Heart left ventricle (tissue), 16 donors: Measurements from ENCODE around the gene LAMA5. TPM values are rescaled to one million over a fixed set of nuclear protein-coding genes. Genes with fewer than 3 reads are reported as not detected.

Source experiments
- ATAC-seq, 4 donors: fragments of 200-7000 bp; cut with Tn5 transposase; one replicate each; pipeline ENCODE4 v1.9.1; 2020 to 2022; ENCODE audit warnings: moderate library complexity in 4 of 4, mild to moderate bottlenecking in 3 of 4, moderate number of reproducible peaks in 1 of 4
- DNase-seq, 5 donors: peaks; one replicate each; pipeline ENCODE4 v3.0.0-alpha.2; 2020
- H3K27ac ChIP-seq, 12 donors: fragments of 200-600 bp; sonication (generic) in 4 of 12; one replicate each; pipeline versions ENCODE4 v1.5.0 to v1.8.0; 2016 to 2022; ENCODE audit warnings: mild to moderate bottlenecking in 2 of 12
- H3K27me3 ChIP-seq, 9 donors: fragments of 200-600 bp; sonication (generic) in 2 of 9; one replicate each; pipeline versions ENCODE4 v1.5.1 to v1.8.0; 2016 to 2022; ENCODE audit warnings: mild to moderate bottlenecking in 3 of 9
- H3K36me3 ChIP-seq, 9 donors: fragments of 200-600 bp; sonication (generic) in 2 of 9; one replicate each; pipeline versions ENCODE4 v1.5.0 to v1.8.0; 2018 to 2022; ENCODE audit warnings: mild to moderate bottlenecking in 2 of 9
- H3K4me1 ChIP-seq, 12 donors: fragments of 200-600 bp; sonication (generic) in 4 of 12; one replicate each; pipeline versions ENCODE4 v1.5.0 to v1.8.0; 2016 to 2022; ENCODE audit warnings: mild to moderate bottlenecking in 3 of 12
- H3K4me3 ChIP-seq, 12 donors: fragments of 200-600 bp; sonication (generic) in 4 of 12; one replicate each; pipeline versions ENCODE4 v1.5.0 to v1.8.0; 2017 to 2022; ENCODE audit warnings: mild to moderate bottlenecking in 9 of 12, moderate library complexity in 4 of 12
- H3K9me3 ChIP-seq, 12 donors: fragments of 200-600 bp; sonication (generic) in 4 of 12; one replicate each; pipeline versions ENCODE4 v1.5.0 to v1.8.0; 2016 to 2022; ENCODE audit warnings: mild to moderate bottlenecking in 1 of 12
- POLR2A ChIP-seq, 2 donors: fragments of 450-650 bp; IDR thresholded peaks; one replicate each; pipeline ENCODE4 v1.6.1; 2017; ENCODE audit warnings: antibody characterized with exemption in 2 of 2, mild to moderate bottlenecking in 2 of 2, moderate library complexity in 2 of 2
- WGBS, 4 donors: extraction: QIAGEN DNeasy Blood & Tissue Kit in 2 of 4; methylation state at CpG; one replicate each; pipeline versions ENCODE4 v1.1.5 to v1.1.7; 2013 to 2018; 5-methylcytosine and 5-hydroxymethylcytosine counted together
- intact Hi-C, 10 donors: fragments of 100-400 bp; cut with DNase I; formaldehyde crosslinking; loops; one replicate each; pipeline versions ENCODE4 v1.11.1 to v1.14.2; 2022
- polyA plus RNA-seq, 2 donors: library from polyadenylated mRNA; stranded (reverse); fragments of 200-250 nt; gene quantifications; one replicate each; pipeline ENCODE4 v1.2.3, GENCODE V29; 2013
- total RNA-seq, 9 donors: library from RNA; depleted of rRNA in 2 of 9; stranded (reverse); fragments of >200 nt in 2 of 9; fragmentation: NEBNext Ultra II Directional in 3 of 9; extraction: Animal tissue kit (Norgen Biotek cat#: 25700) in 3 of 9; gene quantifications; one replicate each; pipeline versions ENCODE4 v1.1.0 to v1.2.4, GENCODE V29; 2016 to 2023
- TF ChIP-seq, protein P1 (sequence below), 12 donors: fragments of 200-600 bp; sonication (generic) in 4 of 12; IDR thresholded peaks; one replicate each; pipeline versions ENCODE4 v1.5.0 to v1.8.0; 2018 to 2022; ENCODE audit warnings: antibody characterized with exemption in 12 of 12, mild to moderate bottlenecking in 5 of 12
- donor health status: ischemic (EF 13 %, LVEDD 7.1; RV severe dilation, severe dysfunction).
- donor health status: healthy with polysubstance abuse.
- donor health status: DM: no; HTN: yes; CAD: no.
- donor health status: DM: no; HTN: no; CAD: no.
- donor health status: ischemic (EF 25% LVEDD 6.9; RV normal size, moderate dysfunction).
- donor health status: ischemic (EF 25% LVEDD 5.7; RV mildly dilated, moderate dysfunction).
- donor health status: healthy.
- donor health status: DM: yes; HTN: yes; CAD: no.
- donor health status: ischemic (EF 35%, LVEDD 5.7; RV mildly dilated, moderate dysfunction).
- donor health status: nonischemic (EF 11% LVEDD 7.7; RV severe dilation, severe dysfunction).
- donor health status: DM: yes; HTN: yes; CAD: no.
- donor health status: PGD.
- donor health status: ischemic (EF 29% LVEDD 5.4; RV normal size, mild dysfunction).
- donor health status: nonischemic (EF 23%, LVEDD 6.1; RV moderate dilation, normal function).

LAMA5 gene
- total and polyA plus RNA-seq, 11 donors, result 57.4 to 128 (median 73.6) TPM

GRCh38 chr20:62392077-62392418 is 24.9 kb upstream of the LAMA5 start:
- Histone ChIP-seq H3K27me3 (no peaks in the 10 kb centered on the region), H3K36me3 (peaks cover 0 to 66% (median 46%) of the 10 kb centered on the region in 9 donors), H3K27ac (no peak overlapping the region), H3K9me3 (no peaks in the 10 kb centered on the region), H3K4me1 (peaks cover 3 to 14% (median 9%) of the 10 kb centered on the region in 12 donors), H3K4me3 (no peak overlapping the region)
- DNase-seq (no peak), ATAC-seq (no peak)
- 87 to 93% (median 89%) methylated on average over 10 of the region's 10 CpGs for WGBS, 4 donors
- intact Hi-C loops, result no loop called here
- TF ChIP-seq, protein P1, sequence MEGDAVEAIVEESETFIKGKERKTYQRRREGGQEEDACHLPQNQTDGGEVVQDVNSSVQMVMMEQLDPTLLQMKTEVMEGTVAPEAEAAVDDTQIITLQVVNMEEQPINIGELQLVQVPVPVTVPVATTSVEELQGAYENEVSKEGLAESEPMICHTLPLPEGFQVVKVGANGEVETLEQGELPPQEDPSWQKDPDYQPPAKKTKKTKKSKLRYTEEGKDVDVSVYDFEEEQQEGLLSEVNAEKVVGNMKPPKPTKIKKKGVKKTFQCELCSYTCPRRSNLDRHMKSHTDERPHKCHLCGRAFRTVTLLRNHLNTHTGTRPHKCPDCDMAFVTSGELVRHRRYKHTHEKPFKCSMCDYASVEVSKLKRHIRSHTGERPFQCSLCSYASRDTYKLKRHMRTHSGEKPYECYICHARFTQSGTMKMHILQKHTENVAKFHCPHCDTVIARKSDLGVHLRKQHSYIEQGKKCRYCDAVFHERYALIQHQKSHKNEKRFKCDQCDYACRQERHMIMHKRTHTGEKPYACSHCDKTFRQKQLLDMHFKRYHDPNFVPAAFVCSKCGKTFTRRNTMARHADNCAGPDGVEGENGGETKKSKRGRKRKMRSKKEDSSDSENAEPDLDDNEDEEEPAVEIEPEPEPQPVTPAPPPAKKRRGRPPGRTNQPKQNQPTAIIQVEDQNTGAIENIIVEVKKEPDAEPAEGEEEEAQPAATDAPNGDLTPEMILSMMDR (IDR thresholded peaks at IDR 0.05), result no peak
- TF ChIP-seq POLR2A (IDR thresholded peaks at IDR 0.05), result no peak

- H3K4me1 ChIP-seq, result peaks cover 3 to 14% (median 9%) of the 10 kb centered on the region in 12 donors
- H3K27me3 ChIP-seq, result no peaks in the 10 kb centered on the region
- peaks cover 0 to 66% (median 46%) of the 10 kb centered on the region in 9 donors for H3K36me3 ChIP-seq
- no peaks in the 10 kb centered on the region for H3K9me3 ChIP-seq
- no peak for DNase-seq
- H3K4me3 ChIP-seq, result no peak overlapping the region
- 84 to 93% (median 89%) methylated on average over 30 to 44 of the region's 44 CpGs for WGBS, 4 donors
- H3K27ac ChIP-seq, result no peak overlapping the region
- no peak for TF ChIP-seq POLR2A (IDR thresholded peaks at IDR 0.05)
- TF ChIP-seq, protein P1 (IDR thresholded peaks at IDR 0.05), result no peak
- no peak for ATAC-seq
- intact Hi-C loops, result no loop called here
Observed at GRCh38 chr20:62391165-62392076, 24.3 kb upstream of the LAMA5 start.

DNA sequence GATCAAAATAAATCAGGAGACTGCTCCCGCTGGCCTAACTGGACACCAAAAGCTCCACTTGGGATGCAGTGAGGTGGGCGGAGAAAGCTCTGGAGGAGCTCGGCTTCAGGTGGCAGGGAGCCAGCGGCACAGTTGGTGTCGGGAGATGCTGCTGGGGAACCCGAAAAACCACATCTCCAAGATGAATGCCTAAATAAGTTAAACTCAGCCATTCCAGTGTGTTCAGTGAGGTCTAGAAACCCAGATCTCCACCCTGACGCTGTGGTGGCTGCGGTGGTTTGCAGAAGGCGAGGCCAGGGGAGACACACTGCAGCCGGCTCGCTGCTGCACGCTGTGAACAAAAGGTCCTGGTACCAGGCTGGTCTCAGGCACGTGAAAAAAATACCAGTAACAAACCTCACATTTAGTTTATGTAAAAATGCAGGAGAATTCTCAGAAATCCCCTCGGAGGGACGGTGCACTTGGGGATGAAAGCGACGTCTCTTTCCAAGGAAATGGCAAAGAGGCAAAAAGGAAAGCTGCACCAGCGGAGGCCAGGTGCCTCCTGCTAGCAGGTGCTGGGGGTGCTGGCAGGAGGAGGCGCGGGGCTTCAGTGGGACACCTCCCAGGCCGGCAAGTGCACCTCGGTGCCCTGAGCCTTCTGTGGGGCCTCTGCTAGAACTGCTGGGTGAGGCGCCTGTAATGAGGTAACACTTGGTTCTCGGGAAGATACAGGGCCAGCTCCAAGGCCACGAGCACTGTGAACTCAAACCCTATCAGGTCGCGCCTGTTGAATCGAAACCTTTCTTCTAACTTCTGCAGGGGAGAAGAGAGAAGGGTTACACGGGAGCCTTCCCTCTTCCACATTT is 23.4 kb upstream of the LAMA5 start:
- TF ChIP-seq, protein P1 (IDR thresholded peaks at IDR 0.05), result no peak
- no peak for TF ChIP-seq POLR2A (IDR thresholded peaks at IDR 0.05)
- intact Hi-C loops, result no loop called here
- H3K36me3 ChIP-seq, result peaks cover 0 to 61% (median 46%) of the 10 kb centered on the region in 9 donors

More for the DNA sequence above, 23.4 kb upstream of the LAMA5 start:
- Histone ChIP-seq H3K27me3 (no peaks in the 10 kb centered on the region), H3K27ac (no peak overlapping the region), H3K4me1 (peaks cover 5 to 22% (median 17%) of the 10 kb centered on the region in 12 donors), H3K9me3 (no peaks in the 10 kb centered on the region), H3K4me3 (no peak overlapping the region)
- WGBS, 4 donors, result 83 to 85% (median 84%) methylated on average over 29 of the region's 29 CpGs
- DNase-seq (no peak), ATAC-seq (no peak)
